ENCODE data around the gene PAXX. TPM values are rescaled to one million over a fixed set of nuclear protein-coding genes. Genes with fewer than 3 reads are reported as not detected.

PAXX gene
- total RNA-seq, 5 donors from 2014 or later (not counting 1 experiment from before 2014, with no cell fraction given): 81.3 to 173 (median 127) TPM

GRCh38 chr9:136994180-136994887 lies 2.1 kb downstream of the PAXX start:
- Mint-ChIP-seq H3K4me3 (peak overlapping the region in 2 of 3 donors; percentile 79 to 84), H3K36me3 (peaks cover 3% of the 10 kb centered on the region), H3K27ac (peak overlapping the region in 1 of 2 donors; percentile 80), H3K9me3 (no peaks in the 10 kb centered on the region), H3K27me3 (peaks cover 0 to 4% of the 10 kb centered on the region in 2 donors), H3K4me1 (peaks cover 31 to 53% (median 46%) of the 10 kb centered on the region in 3 donors)
- 92% methylated on average over 46 of the region's 54 CpGs for WGBS (ENCODE audit: insufficient coverage)
- no peak overlapping the region for H3K4me3 ChIP-seq (ENCODE audit: control insufficient read depth in 1 of 2, extremely low read depth in 1 of 2, low read length in 1 of 2)
- peak overlapping the region; percentile 86 for H3K27ac ChIP-seq (ENCODE audit: low read length)
- peaks cover 4 to 13% of the 10 kb centered on the region in 2 donors for H3K36me3 ChIP-seq (ENCODE audit: control insufficient read depth in 2 of 2, extremely low read depth in 1 of 2, insufficient read depth in 1 of 2, low read length in 1 of 2)
- ChIA-PET POLR2A (interaction anchor here in 1 of 2 donors (0.6 kb wide), 1 partner anchor 36 kb away, joined by 3 read pairs; no protein-coding TSS in a partner anchor), CTCF (interaction anchor here in 1 of 2 donors (3.1 kb wide), 1 partner anchor 35 kb away, joined by 9 read pairs; no protein-coding TSS in a partner anchor)
- no peaks in the 10 kb centered on the region for H3K9me3 ChIP-seq
- peaks cover 0 to 28% of the 10 kb centered on the region in 2 experiments for H3K27me3 ChIP-seq (replicated peaks in 1 of 2; ENCODE audit: control insufficient read depth in 2 of 2, extremely low read depth in 1 of 2, insufficient read depth in 2 of 2, low read length in 1 of 2)
- ATAC-seq (replicated peaks in 1 of 4) (no peak), DNase-seq (no peak)
- H3K4me1 ChIP-seq (ENCODE audit: control insufficient read depth in 1 of 2, extremely low read depth in 1 of 2, insufficient read depth in 2 of 2, low read length in 2 of 2): peaks cover 22 to 76% of the 10 kb centered on the region in 2 experiments

GRCh38 chr9:136994888-136995230 lies 2.6 kb downstream of the PAXX start:
- Mint-ChIP-seq H3K27ac (no peak overlapping the region), H3K27me3 (peaks cover 0 to 4% of the 10 kb centered on the region in 2 donors), H3K4me1 (peaks cover 31 to 53% (median 46%) of the 10 kb centered on the region in 3 donors), H3K9me3 (no peaks in the 10 kb centered on the region), H3K36me3 (peaks cover 3% of the 10 kb centered on the region), H3K4me3 (no peak overlapping the region)
- DNase-seq (peak in 1 of 35 experiments; percentile 15), ATAC-seq (replicated peaks in 1 of 4) (no peak)
- Histone ChIP-seq H3K27ac (ENCODE audit: low read length) (no peak overlapping the region), H3K36me3 (ENCODE audit: control insufficient read depth in 2 of 2, extremely low read depth in 1 of 2, insufficient read depth in 1 of 2, low read length in 1 of 2) (peaks cover 4 to 13% of the 10 kb centered on the region in 2 donors), H3K27me3 (replicated peaks in 1 of 2; ENCODE audit: control insufficient read depth in 2 of 2, extremely low read depth in 1 of 2, insufficient read depth in 2 of 2, low read length in 1 of 2) (peaks cover 0 to 28% of the 10 kb centered on the region in 2 experiments), H3K4me1 (ENCODE audit: control insufficient read depth in 1 of 2, extremely low read depth in 1 of 2, insufficient read depth in 2 of 2, low read length in 2 of 2) (peaks cover 22 to 81% of the 10 kb centered on the region in 2 experiments), H3K4me3 (ENCODE audit: control insufficient read depth in 1 of 2, extremely low read depth in 1 of 2, low read length in 1 of 2) (no peak overlapping the region), H3K9me3 (no peaks in the 10 kb centered on the region)
- WGBS (ENCODE audit: insufficient coverage): 86% methylated on average over 33 of the region's 40 CpGs
- ChIA-PET POLR2A (no interaction called here), CTCF (no interaction called here)

GRCh38 chr9:136995362-136995761 lies 3.1 kb downstream of the PAXX start:
- 77% methylated on average over 15 of the region's 30 CpGs for WGBS (ENCODE audit: insufficient coverage)
- POLR2A ChIA-PET: no interaction called here
- H3K9me3 Mint-ChIP-seq: no peaks in the 10 kb centered on the region
- Histone ChIP-seq H3K27ac (ENCODE audit: low read length) (no peak overlapping the region), H3K27me3 (replicated peaks in 1 of 2; ENCODE audit: control insufficient read depth in 2 of 2, extremely low read depth in 1 of 2, insufficient read depth in 2 of 2, low read length in 1 of 2) (peaks cover 0 to 28% of the 10 kb centered on the region in 2 experiments), H3K4me3 (ENCODE audit: control insufficient read depth in 1 of 2, extremely low read depth in 1 of 2, low read length in 1 of 2) (no peak overlapping the region), H3K36me3 (ENCODE audit: control insufficient read depth in 2 of 2, extremely low read depth in 1 of 2, insufficient read depth in 1 of 2, low read length in 1 of 2) (peaks cover 4 to 13% of the 10 kb centered on the region in 2 donors), H3K4me1 (ENCODE audit: control insufficient read depth in 1 of 2, extremely low read depth in 1 of 2, insufficient read depth in 2 of 2, low read length in 2 of 2) (peaks cover 22 to 86% of the 10 kb centered on the region in 2 experiments), H3K9me3 (no peaks in the 10 kb centered on the region)
- H3K4me3 Mint-ChIP-seq: no peak overlapping the region
- CTCF ChIA-PET: interaction anchor here in 1 of 2 donors (1.0 kb wide), 1 partner anchor 100 kb away, joined by 3 read pairs; no protein-coding TSS in a partner anchor
- peaks cover 31 to 58% (median 51%) of the 10 kb centered on the region in 3 donors for H3K4me1 Mint-ChIP-seq
- ATAC-seq (replicated peaks in 1 of 4) (no peak), DNase-seq (peak in 1 of 35 experiments; percentile 14)
- peaks cover 3% of the 10 kb centered on the region for H3K36me3 Mint-ChIP-seq
- no peak overlapping the region for H3K27ac Mint-ChIP-seq
- H3K27me3 Mint-ChIP-seq: peaks cover 0 to 4% of the 10 kb centered on the region in 2 donors

GRCh38 chr9:136995772-136996311 lies 3.6 kb downstream of the PAXX start:
- H3K27ac Mint-ChIP-seq: peak overlapping the region; percentile 78 to 83
- peaks cover 0 to 4% of the 10 kb centered on the region in 2 donors for H3K27me3 Mint-ChIP-seq
- ChIA-PET CTCF (interaction anchor here in 1 of 2 donors (0.5 to 1.6 kb wide), 4 partner anchors 18 to 154 kb away, joined by 3 to 6 read pairs (median 4); partner anchors contain the start of gene AJM1), POLR2A (interaction anchor here in 1 of 2 donors (0.5 kb wide), 1 partner anchor 117 kb away, joined by 3 read pairs; no protein-coding TSS in a partner anchor)
- DNase-seq (no peak), ATAC-seq (replicated peaks in 1 of 4) (no peak)
- peaks cover 0 to 28% of the 10 kb centered on the region in 2 experiments for H3K27me3 ChIP-seq (replicated peaks in 1 of 2; ENCODE audit: control insufficient read depth in 2 of 2, extremely low read depth in 1 of 2, insufficient read depth in 2 of 2, low read length in 1 of 2)
- peak overlapping the region; percentile 67 to 70 (median 67) for H3K4me3 Mint-ChIP-seq
- H3K4me3 ChIP-seq (ENCODE audit: control insufficient read depth in 1 of 2, extremely low read depth in 1 of 2, low read length in 1 of 2): peak overlapping the region; percentile 40 to 57
- H3K9me3 ChIP-seq: no peaks in the 10 kb centered on the region
- H3K4me1 ChIP-seq (ENCODE audit: control insufficient read depth in 1 of 2, extremely low read depth in 1 of 2, insufficient read depth in 2 of 2, low read length in 2 of 2): peaks cover 22 to 91% of the 10 kb centered on the region in 2 experiments
- H3K9me3 Mint-ChIP-seq: no peaks in the 10 kb centered on the region
- H3K27ac ChIP-seq (ENCODE audit: low read length): peak overlapping the region; percentile 80
- peaks cover 3% of the 10 kb centered on the region for H3K36me3 Mint-ChIP-seq
- 59% methylated on average over 10 of the region's 12 CpGs for WGBS (ENCODE audit: insufficient coverage)
- peaks cover 4 to 13% of the 10 kb centered on the region in 2 donors for H3K36me3 ChIP-seq (ENCODE audit: control insufficient read depth in 2 of 2, extremely low read depth in 1 of 2, insufficient read depth in 1 of 2, low read length in 1 of 2)
- peaks cover 31 to 58% (median 54%) of the 10 kb centered on the region in 3 donors for H3K4me1 Mint-ChIP-seq

- Mint-ChIP-seq H3K36me3 (peaks cover 3% of the 10 kb centered on the region), H3K27me3 (peaks cover 0 to 4% of the 10 kb centered on the region in 2 donors), H3K9me3 (no peaks in the 10 kb centered on the region), H3K4me1 (peaks cover 26 to 50% (median 48%) of the 10 kb centered on the region in 3 donors), H3K4me3 (peak within 1 kb of the TSS; percentile 67 to 76 (median 67)), H3K27ac (peak within 1 kb of the TSS; percentile 91 to 95)
- CTCF ChIA-PET: interaction anchor here in 1 of 2 donors (0.5 to 1.6 kb wide), 4 partner anchors 19 to 154 kb away, joined by 3 to 6 read pairs (median 4); partner anchors contain the start of gene AJM1
- POLR2A ChIA-PET: interaction anchor here (0.5 to 0.6 kb wide), 2 partner anchors 118 to 475 kb away, joined by 3 to 12 read pairs; no protein-coding TSS in a partner anchor
- peak in 31 of 35 experiments; percentile 25 to 76 (median 46) for DNase-seq
- peaks cover 0 to 28% of the 10 kb centered on the region in 2 experiments for H3K27me3 ChIP-seq (replicated peaks in 1 of 2; ENCODE audit: control insufficient read depth in 2 of 2, extremely low read depth in 1 of 2, insufficient read depth in 2 of 2, low read length in 1 of 2)
- H3K9me3 ChIP-seq: no peaks in the 10 kb centered on the region
- peak within 1 kb of the TSS; percentile 80 for H3K27ac ChIP-seq (ENCODE audit: low read length)
- H3K4me1 ChIP-seq (ENCODE audit: control insufficient read depth in 1 of 2, extremely low read depth in 1 of 2, insufficient read depth in 2 of 2, low read length in 2 of 2): peaks cover 22 to 92% of the 10 kb centered on the region in 2 experiments
- peaks cover 4 to 13% of the 10 kb centered on the region in 2 donors for H3K36me3 ChIP-seq (ENCODE audit: control insufficient read depth in 2 of 2, extremely low read depth in 1 of 2, insufficient read depth in 1 of 2, low read length in 1 of 2)
- peak; percentile 26 to 37 (median 29) for ATAC-seq (replicated peaks in 1 of 4)
- H3K4me3 ChIP-seq (ENCODE audit: control insufficient read depth in 1 of 2, extremely low read depth in 1 of 2, low read length in 1 of 2): peak within 1 kb of the TSS; percentile 40 to 57
- 7% methylated on average over 22 of the region's 35 CpGs for WGBS (ENCODE audit: insufficient coverage)
Measured at GRCh38 chr9:136996361-136997292, 4.4 kb downstream of the PAXX start, which contains the start of gene CLIC3. CLIC3 (minus strand) TSS chr9:136996568; CDS start chr9:136996543, 25 bp downstream.
